Endothelial cell of umbilical vein (primary cell): ENCODE measurements around the gene SERGEF. TPM values are rescaled to one million over a fixed set of nuclear protein-coding genes. Genes with fewer than 3 reads are reported as not detected.

Experiments used
- BruUV-seq: library from RNA; stranded (reverse); fragments of 400-500 nt; replicated peaks from 2 replicates; lab custom pipeline; 2021; lab: Mats Ljungman, UMichigan
- CTCF ChIA-PET: fragments of 300-600, 350-600 bp; sonication (Branson Sonifier 250); formaldehyde crosslinking; loops from one replicate; lab custom pipeline; 2021; ENCODE audit warnings: antibody characterized with exemption, inconsistent platforms; lab: Charles Lee
- POLR2A ChIA-PET: fragments of 300-600, 350-600 bp; sonication (Branson Sonifier 250); formaldehyde crosslinking; loops from one replicate; lab custom pipeline; 2021; ENCODE audit warnings: antibody characterized with exemption, inconsistent platforms; lab: Charles Lee
- DNase-seq: peaks from one replicate; pipeline ENCODE4 v3.0.0-alpha.2; 2011; ENCODE audit warnings: low read depth, low spot score
- FAIRE-seq: peaks from 2 replicates; lab custom pipeline; 2011; peaks lifted over from hg19 to GRCh38; lab: Jason Lieb, UNC
- H2AFZ ChIP-seq: 2 replicates; pipeline ENCODE4 v1.6.0; 2012; ENCODE audit warnings: low read depth, low read length, control low read depth, inconsistent platforms
- H3K27ac ChIP-seq: 2 replicates; pipeline ENCODE4 v1.5.1; 2011; ENCODE audit warnings: low read depth, mild to moderate bottlenecking, control low read depth, low read length, moderate library complexity; ENCODE audit not compliant: insufficient read depth
- H3K27me3 ChIP-seq, 2 experiments: 2 replicates each; pipeline versions ENCODE4 v1.6.0 to v1.6.1; 2011; ENCODE audit warnings: low read length in 2 of 2, mixed read lengths in 1 of 2; ENCODE audit not compliant: control insufficient read depth in 2 of 2, insufficient read depth in 2 of 2
- H3K36me3 ChIP-seq, 2 experiments: 2 replicates in 1 of 2; 3 replicates in 1 of 2; pipeline ENCODE4 v1.5.1; 2011; ENCODE audit warnings: low read length in 2 of 2, mild to moderate bottlenecking in 1 of 2, moderate library complexity in 1 of 2; ENCODE audit not compliant: control insufficient read depth in 2 of 2, insufficient read depth in 2 of 2; ENCODE audit errors: extremely low read depth in 1 of 2
- H3K4me1 ChIP-seq: 3 replicates; pipeline ENCODE4 v1.5.1; 2011; ENCODE audit warnings: mild to moderate bottlenecking, low read length; ENCODE audit not compliant: control insufficient read depth, insufficient read depth; ENCODE audit errors: extremely low read depth
- H3K4me2 ChIP-seq: 2 replicates; pipeline ENCODE4 v1.6.1; 2011; ENCODE audit warnings: low read length, control low read depth, mixed read lengths; ENCODE audit not compliant: insufficient read depth
- H3K4me3 ChIP-seq, 3 experiments: fragments of 200-600 bp in 1 of 3; sonication (generic), shearing (Covaris generic) in 1 of 3; replicated peaks in 1 of 3; 2 replicates each; pipeline ENCODE4 v1.5.1; 2011 to 2016; ENCODE audit warnings: control low read depth in 3 of 3, low read length in 3 of 3, mild to moderate bottlenecking in 2 of 3, inconsistent platforms in 1 of 3, low read depth in 1 of 3, moderate library complexity in 1 of 3; ENCODE audit not compliant: insufficient read depth in 1 of 3
- H3K79me2 ChIP-seq: 2 replicates; pipeline ENCODE4 v1.6.0; 2012; ENCODE audit warnings: low read length, inconsistent platforms; ENCODE audit not compliant: control insufficient read depth, insufficient read depth
- H3K9ac ChIP-seq: replicated peaks from 2 replicates; pipeline ENCODE3; 2011; ENCODE audit warnings: low read length, control low read depth; ENCODE audit not compliant: insufficient read depth; ENCODE audit errors: extremely low read depth
- H3K9me1 ChIP-seq: replicated peaks from 3 replicates; pipeline ENCODE4 v1.6.0; 2011; ENCODE audit warnings: mild to moderate bottlenecking, low read length; ENCODE audit not compliant: control insufficient read depth, insufficient read depth; ENCODE audit errors: extremely low read depth
- H3K9me3 ChIP-seq: replicated peaks from 2 replicates; pipeline ENCODE4 v1.5.1; 2012; ENCODE audit warnings: low read length, inconsistent platforms; ENCODE audit not compliant: control insufficient read depth, insufficient read depth
- H4K20me1 ChIP-seq: replicated peaks from 2 replicates; pipeline ENCODE3; 2011; ENCODE audit warnings: mild to moderate bottlenecking, low read length; ENCODE audit not compliant: control insufficient read depth, insufficient read depth; ENCODE audit errors: extremely low read depth
- EZH2 ChIP-seq: IDR thresholded peaks from 2 replicates; pipeline ENCODE4 v1.6.1; 2012; ENCODE audit warnings: borderline replicate concordance, low read depth, mild to moderate bottlenecking, moderate library complexity, low read length, inconsistent platforms; ENCODE audit not compliant: severe bottlenecking
- FOS ChIP-seq: IDR thresholded peaks from 2 replicates; pipeline ENCODE4 v1.6.1; 2011; ENCODE audit warnings: mild to moderate bottlenecking, low read length, moderate library complexity, borderline replicate concordance; ENCODE audit not compliant: insufficient read depth
- GATA2 ChIP-seq: IDR thresholded peaks from 2 replicates; pipeline ENCODE4 v1.7.0; 2011; ENCODE audit warnings: low read depth, mild to moderate bottlenecking, moderate library complexity, mixed read lengths, low read length; ENCODE audit not compliant: insufficient read length, insufficient read depth
- JUN ChIP-seq: IDR thresholded peaks from 2 replicates; pipeline ENCODE4 v1.6.1; 2011; ENCODE audit warnings: borderline replicate concordance, low read depth; ENCODE audit not compliant: insufficient read length, insufficient read depth
- MAX ChIP-seq: IDR thresholded peaks from 2 replicates; pipeline ENCODE4 v1.6.1; 2011; ENCODE audit not compliant: insufficient read depth, insufficient read length
- MYC ChIP-seq: IDR thresholded peaks from one replicate; pipeline ENCODE4 v1.6.1; 2011; ENCODE audit warnings: mild to moderate bottlenecking, low read depth, low read length
- POLR2A ChIP-seq: IDR thresholded peaks from 2 replicates; pipeline ENCODE4 v1.6.1; 2012; ENCODE audit warnings: low read depth, mild to moderate bottlenecking, control low read depth, low read length
- POLR2AphosphoS5 ChIP-seq: IDR thresholded peaks from 2 replicates; pipeline ENCODE4 v1.6.1; 2012; ENCODE audit warnings: low read depth, mild to moderate bottlenecking, control low read depth, low read length, moderate library complexity; ENCODE audit not compliant: insufficient read depth
- dilution Hi-C: fragments of 300-500 bp; cut with MboI; formaldehyde crosslinking; loops from one replicate; pipeline ENCODE4 v1.15.0; 2019; ENCODE audit warnings: low sequenced_read_pairs; ENCODE audit not compliant: extremely low pct_ligation_motif_present
- intact Hi-C: fragments of 100-400 bp; cut with micrococcal nuclease; formaldehyde crosslinking; loops from one replicate; pipeline ENCODE4 v1.10.0; 2022
- polyA plus RNA-seq, 4 experiments: library from polyadenylated mRNA; depleted of rRNA in 3 of 4; stranded (reverse) in 3 of 4; unstranded in 1 of 4; fragments of >200 nt; gene quantifications; 2 replicates each; pipeline versions ENCODE4 v1.2.1 to v1.2.3, GENCODE V29; 2011 to 2012; ENCODE audit warnings: missing spikeins in 1 of 4
- total RNA-seq: library from RNA; stranded (reverse); gene quantifications from 2 replicates; pipeline ENCODE4 v1.2.3, GENCODE V29; 2021
- TF ChIP-seq, protein P1 (sequence below), 2 donors: IDR thresholded peaks; 1 replicate in 1 of 2; 2 replicates in 1 of 2; pipeline ENCODE4 v1.5.1; 2011; ENCODE audit warnings: low read length in 2 of 2, mild to moderate bottlenecking in 2 of 2, moderate library complexity in 2 of 2, control low read depth in 1 of 2, inconsistent platforms in 1 of 2, low read depth in 1 of 2; ENCODE audit not compliant: insufficient read depth in 1 of 2; ENCODE audit errors: extremely low read depth in 1 of 2

SERGEF gene
- total and polyA plus RNA-seq, 2 donors (not counting 3 experiments of a cell fraction or from before 2014, with no cell fraction given): 8.7 to 16.7 TPM

DNA sequence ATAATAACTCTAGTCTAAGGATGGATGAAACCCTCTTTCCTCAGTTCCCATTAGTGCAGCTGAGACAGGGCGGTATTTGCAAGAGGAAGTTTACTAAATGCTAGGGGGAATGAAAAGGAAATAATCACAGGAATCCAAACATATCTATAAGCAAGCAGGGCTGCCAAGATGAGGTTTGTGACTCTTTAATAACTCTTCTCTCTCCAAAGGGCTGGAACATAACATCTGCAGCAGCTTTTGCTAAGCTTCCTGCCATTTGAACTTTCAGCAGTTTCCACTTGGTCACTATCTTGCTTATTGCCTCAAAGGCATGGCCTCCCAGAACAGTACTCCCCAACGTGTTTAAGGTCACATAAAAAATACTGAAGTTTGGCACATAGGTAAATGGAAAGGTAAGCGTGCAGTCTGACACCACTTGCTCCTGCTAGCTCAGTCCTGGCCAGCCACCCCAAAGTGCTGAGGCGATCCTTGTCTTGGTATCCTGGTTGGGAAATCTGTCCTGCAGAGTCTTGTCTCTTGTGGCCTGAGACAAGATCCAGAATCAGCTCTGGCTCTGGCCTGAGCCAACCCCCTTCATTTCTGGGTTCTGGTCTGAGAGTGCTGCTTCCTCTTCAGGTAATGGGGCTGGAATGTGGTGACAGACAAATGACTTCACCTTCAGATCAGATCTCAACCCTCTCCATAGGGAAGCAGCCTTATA lies 196.5 kb downstream of the SERGEF start:
- Histone ChIP-seq H3K9ac (no peak overlapping the region), H3K9me1 (no peaks in the 10 kb centered on the region), H3K36me3 (no peaks in the 10 kb centered on the region), H3K4me1 (no peaks in the 10 kb centered on the region), H3K27me3 (no peaks in the 10 kb centered on the region), H2AFZ (no peak overlapping the region), H3K9me3 (no peaks in the 10 kb centered on the region), H3K27ac (no peak overlapping the region), H4K20me1 (no peaks in the 10 kb centered on the region), H3K4me2 (no peak overlapping the region), H3K79me2 (no peaks in the 10 kb centered on the region), H3K4me3 (no peak overlapping the region)
- BruUV-seq: no TSS peak
- DNase-seq: no peak
- intact Hi-C loops (no loop called here), dilution Hi-C loops (no loop called here)
- CTCF ChIA-PET: interaction anchor here (1.1 kb wide), 1 partner anchor 11 kb away, joined by 4 read pairs; no protein-coding TSS in a partner anchor
- no peak for FAIRE-seq
- POLR2A ChIA-PET: no interaction called here
- TF ChIP-seq POLR2A: no peak
- no peak for TF ChIP-seq POLR2AphosphoS5
- TF ChIP-seq FOS: no peak
- TF ChIP-seq JUN: no peak
- TF ChIP-seq MAX: no peak
- TF ChIP-seq GATA2: no peak
- no peak for TF ChIP-seq MYC
- TF ChIP-seq EZH2: no peak
- TF ChIP-seq, protein P1, sequence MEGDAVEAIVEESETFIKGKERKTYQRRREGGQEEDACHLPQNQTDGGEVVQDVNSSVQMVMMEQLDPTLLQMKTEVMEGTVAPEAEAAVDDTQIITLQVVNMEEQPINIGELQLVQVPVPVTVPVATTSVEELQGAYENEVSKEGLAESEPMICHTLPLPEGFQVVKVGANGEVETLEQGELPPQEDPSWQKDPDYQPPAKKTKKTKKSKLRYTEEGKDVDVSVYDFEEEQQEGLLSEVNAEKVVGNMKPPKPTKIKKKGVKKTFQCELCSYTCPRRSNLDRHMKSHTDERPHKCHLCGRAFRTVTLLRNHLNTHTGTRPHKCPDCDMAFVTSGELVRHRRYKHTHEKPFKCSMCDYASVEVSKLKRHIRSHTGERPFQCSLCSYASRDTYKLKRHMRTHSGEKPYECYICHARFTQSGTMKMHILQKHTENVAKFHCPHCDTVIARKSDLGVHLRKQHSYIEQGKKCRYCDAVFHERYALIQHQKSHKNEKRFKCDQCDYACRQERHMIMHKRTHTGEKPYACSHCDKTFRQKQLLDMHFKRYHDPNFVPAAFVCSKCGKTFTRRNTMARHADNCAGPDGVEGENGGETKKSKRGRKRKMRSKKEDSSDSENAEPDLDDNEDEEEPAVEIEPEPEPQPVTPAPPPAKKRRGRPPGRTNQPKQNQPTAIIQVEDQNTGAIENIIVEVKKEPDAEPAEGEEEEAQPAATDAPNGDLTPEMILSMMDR (IDR thresholded peaks at IDR 0.05; ENCODE audit: extremely low read depth in 1 of 2, insufficient read depth in 1 of 2, low read depth in 1 of 2, low read length in 2 of 2): no peak
